ENCODE data around the gene PES1.

The PES1 gene

DNA sequence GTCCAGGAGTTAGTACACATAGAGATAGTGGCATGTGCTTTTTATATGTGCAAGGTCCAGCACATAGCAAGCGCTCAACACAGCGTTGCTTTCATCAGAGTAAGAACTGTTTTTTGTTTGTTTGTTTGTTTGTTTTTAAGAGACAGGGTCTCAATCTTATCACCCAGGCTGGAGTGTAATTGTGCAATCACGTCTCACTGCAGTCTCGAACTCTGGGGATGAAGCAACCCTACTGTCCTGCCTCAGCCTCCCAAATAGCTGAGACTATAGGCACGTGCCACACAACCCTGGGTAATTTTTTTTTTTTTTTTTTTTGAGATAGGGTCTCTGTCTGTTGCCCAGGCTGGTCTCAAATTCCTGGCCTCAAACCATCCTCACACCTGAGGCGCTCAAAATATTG is 26.1 kb upstream of the PES1 start:
- Mint-ChIP-seq H3K27me3 (peaks cover 11% of the 10 kb centered on the region), H3K4me1 (no peaks in the 10 kb centered on the region), H3K27ac (no peak overlapping the region), H3K36me3 (no peaks in the 10 kb centered on the region), H3K4me3 (no peak overlapping the region), H3K9me3 (no peaks in the 10 kb centered on the region)
- ATAC-seq (ENCODE audit: low read depth) = no peak
- DNase-seq (ENCODE audit: low spot score in 2 of 2) = no peak

DNA sequence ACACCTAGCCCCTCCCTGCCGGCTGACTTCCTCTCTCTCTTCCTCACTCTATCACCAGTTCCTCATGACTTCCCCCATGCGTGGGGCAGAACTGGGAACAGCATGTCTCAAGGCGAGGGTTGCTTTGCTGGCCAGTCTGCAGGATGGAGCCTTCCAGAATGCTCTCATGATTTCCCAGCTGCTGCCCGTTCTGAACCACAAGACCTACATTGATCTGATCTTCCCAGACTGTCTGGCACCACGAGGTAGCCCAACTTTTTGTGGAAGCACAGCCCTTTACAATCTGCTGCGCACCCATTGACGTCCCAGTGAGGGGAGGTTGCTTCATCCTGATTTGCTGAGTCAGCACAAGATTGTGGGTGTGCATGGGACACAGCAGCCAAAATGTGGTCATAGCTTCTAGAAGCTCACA is 23.8 kb upstream of the PES1 start:
- no peak overlapping the region for H3K27ac Mint-ChIP-seq
- DNase-seq (ENCODE audit: low spot score in 2 of 2) (no peak), ATAC-seq (ENCODE audit: low read depth) (no peak)
- no peak overlapping the region for H3K4me3 Mint-ChIP-seq
- no peaks in the 10 kb centered on the region for H3K36me3 Mint-ChIP-seq
- H3K4me1 Mint-ChIP-seq = no peaks in the 10 kb centered on the region
- H3K9me3 Mint-ChIP-seq = no peaks in the 10 kb centered on the region
- H3K27me3 Mint-ChIP-seq = peaks cover 9% of the 10 kb centered on the region

GRCh38 chr22:30614879-30615278 is 23.2 kb upstream of the PES1 start:
- ATAC-seq (ENCODE audit: low read depth) (no peak), DNase-seq (ENCODE audit: low spot score in 2 of 2) (no peak)
- no peaks in the 10 kb centered on the region for H3K9me3 Mint-ChIP-seq
- H3K36me3 Mint-ChIP-seq = no peaks in the 10 kb centered on the region
- H3K4me3 Mint-ChIP-seq = no peak overlapping the region
- no peaks in the 10 kb centered on the region for H3K4me1 Mint-ChIP-seq
- peaks cover 9% of the 10 kb centered on the region for H3K27me3 Mint-ChIP-seq
- no peak overlapping the region for H3K27ac Mint-ChIP-seq

DNA sequence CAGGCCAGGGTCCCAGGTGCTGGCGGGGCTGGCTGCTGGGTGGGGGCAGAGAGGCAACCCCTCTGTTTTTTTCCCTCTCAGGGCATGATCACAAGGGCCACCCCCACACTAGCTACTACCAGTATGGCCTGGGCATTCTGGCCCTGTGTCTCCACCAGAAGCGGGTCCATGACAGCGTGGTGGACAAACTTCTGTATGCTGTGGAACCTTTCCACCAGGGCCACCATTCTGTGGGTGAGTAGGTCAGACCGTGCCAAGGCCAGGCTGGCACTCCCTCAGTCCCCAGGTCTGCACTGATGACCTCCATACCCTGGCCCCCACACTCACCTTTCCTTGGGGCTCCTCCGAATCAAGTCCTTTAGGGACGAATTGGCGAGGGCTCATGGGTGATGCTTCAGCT is 22.6 kb upstream of the PES1 start:
- Mint-ChIP-seq H3K4me1 (peaks cover 3% of the 10 kb centered on the region), H3K4me3 (no peak overlapping the region), H3K36me3 (no peaks in the 10 kb centered on the region), H3K27ac (no peak overlapping the region), H3K9me3 (no peaks in the 10 kb centered on the region), H3K27me3 (peaks cover 9% of the 10 kb centered on the region)
- ATAC-seq (ENCODE audit: low read depth) (no peak), DNase-seq (ENCODE audit: low spot score in 2 of 2) (no peak)

DNA sequence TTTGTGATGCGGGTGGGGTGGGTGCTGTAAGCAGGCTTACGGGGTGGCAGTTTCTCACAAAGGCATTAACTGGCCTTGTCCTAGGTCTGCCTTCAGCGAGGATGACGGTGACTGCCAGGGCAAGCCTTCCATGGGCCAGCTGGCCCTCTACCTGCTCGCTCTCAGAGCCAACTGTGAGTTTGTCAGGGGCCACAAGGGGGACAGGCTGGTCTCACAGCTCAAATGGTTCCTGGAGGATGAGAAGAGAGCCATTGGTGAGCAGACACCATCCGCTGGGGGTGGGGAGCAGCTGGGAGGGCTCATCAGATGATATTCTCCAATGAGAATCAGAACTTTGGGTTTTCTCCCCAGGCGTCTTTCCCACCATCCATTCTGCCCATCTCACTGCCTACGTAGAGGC is 21.1 kb upstream of the PES1 start:
- H3K27ac Mint-ChIP-seq = no peak overlapping the region
- peaks cover 9% of the 10 kb centered on the region for H3K27me3 Mint-ChIP-seq
- DNase-seq (ENCODE audit: low spot score in 2 of 2) (no peak), ATAC-seq (ENCODE audit: low read depth) (no peak)
- H3K9me3 Mint-ChIP-seq = no peaks in the 10 kb centered on the region
- H3K4me1 Mint-ChIP-seq = peaks cover 8% of the 10 kb centered on the region
- no peaks in the 10 kb centered on the region for H3K36me3 Mint-ChIP-seq
- H3K4me3 Mint-ChIP-seq = no peak overlapping the region

DNA sequence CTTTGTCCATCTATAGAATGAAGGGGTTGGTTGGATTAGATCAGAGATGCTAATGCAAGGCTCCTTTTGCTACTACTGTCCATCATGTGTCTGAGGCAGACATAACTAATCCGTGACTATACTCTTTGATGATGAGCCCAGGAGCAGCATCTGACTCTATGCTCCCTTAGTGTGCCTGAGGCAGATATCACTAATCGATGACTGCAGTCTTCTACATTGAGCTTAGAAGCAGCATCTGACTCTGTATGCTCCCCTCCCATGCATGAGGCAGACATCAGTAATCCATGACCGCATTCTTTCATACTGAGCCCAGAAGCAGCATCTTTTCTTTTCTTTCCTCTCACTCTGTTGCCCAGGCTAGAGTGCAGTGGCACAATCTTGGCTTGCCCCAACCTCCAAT is 19.5 kb upstream of the PES1 start:
- Mint-ChIP-seq H3K27ac (no peak overlapping the region), H3K9me3 (no peaks in the 10 kb centered on the region), H3K4me3 (no peak overlapping the region), H3K4me1 (peaks cover 18% of the 10 kb centered on the region), H3K27me3 (peaks cover 4% of the 10 kb centered on the region), H3K36me3 (no peaks in the 10 kb centered on the region)
- DNase-seq (ENCODE audit: low spot score in 2 of 2) = no peak
- ATAC-seq (ENCODE audit: low read depth) = no peak

GRCh38 chr22:30610299-30610698 is 18.6 kb upstream of the PES1 start:
- Mint-ChIP-seq H3K4me3 (no peak overlapping the region), H3K27me3 (peaks cover 4% of the 10 kb centered on the region), H3K36me3 (no peaks in the 10 kb centered on the region), H3K27ac (no peak overlapping the region), H3K9me3 (no peaks in the 10 kb centered on the region), H3K4me1 (peaks cover 23% of the 10 kb centered on the region)
- ATAC-seq (ENCODE audit: low read depth) = no peak
- DNase-seq (ENCODE audit: low spot score in 2 of 2) = no peak

- no peak for DNase-seq (ENCODE audit: low spot score in 2 of 2)
These were observed 17.8 kb upstream of the PES1 start for GRCh38 chr22:30609260-30610185.

DNA sequence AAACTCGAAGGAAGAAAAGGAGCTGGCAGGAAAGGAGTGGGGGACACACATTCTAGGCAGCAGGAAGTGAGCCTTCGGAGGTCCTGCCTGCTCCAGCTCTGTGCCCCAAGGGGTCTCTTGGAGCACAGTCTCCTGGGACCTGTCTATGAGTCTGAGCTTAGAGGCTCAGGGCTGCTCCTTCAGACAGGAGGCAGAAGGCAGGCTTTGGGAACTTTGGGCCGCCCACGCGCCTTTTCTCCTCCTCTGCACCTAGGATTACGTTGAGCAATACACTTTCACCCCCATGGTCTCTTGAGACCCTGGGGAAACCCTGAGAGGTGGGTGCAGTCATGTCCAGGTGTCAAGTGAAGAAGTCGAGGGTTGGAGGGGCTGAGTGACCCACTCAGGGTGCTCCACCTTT is 16.2 kb upstream of the PES1 start:
- Mint-ChIP-seq H3K4me3 (no peak overlapping the region), H3K36me3 (no peaks in the 10 kb centered on the region), H3K9me3 (no peaks in the 10 kb centered on the region), H3K27ac (no peak overlapping the region), H3K4me1 (peaks cover 23% of the 10 kb centered on the region), H3K27me3 (no peaks in the 10 kb centered on the region)
- DNase-seq (ENCODE audit: low spot score in 2 of 2) (no peak), ATAC-seq (ENCODE audit: low read depth) (no peak)

More at GRCh38 chr22:30609260-30610185, 17.8 kb upstream of the PES1 start:
- peak; percentile 25 for ATAC-seq (ENCODE audit: low read depth)
- no peak overlapping the region for H3K27ac Mint-ChIP-seq
- H3K4me1 Mint-ChIP-seq = peaks cover 23% of the 10 kb centered on the region
- peaks cover 4% of the 10 kb centered on the region for H3K27me3 Mint-ChIP-seq
- no peak overlapping the region for H3K4me3 Mint-ChIP-seq
- no peaks in the 10 kb centered on the region for H3K9me3 Mint-ChIP-seq
- H3K36me3 Mint-ChIP-seq = no peaks in the 10 kb centered on the region

DNA sequence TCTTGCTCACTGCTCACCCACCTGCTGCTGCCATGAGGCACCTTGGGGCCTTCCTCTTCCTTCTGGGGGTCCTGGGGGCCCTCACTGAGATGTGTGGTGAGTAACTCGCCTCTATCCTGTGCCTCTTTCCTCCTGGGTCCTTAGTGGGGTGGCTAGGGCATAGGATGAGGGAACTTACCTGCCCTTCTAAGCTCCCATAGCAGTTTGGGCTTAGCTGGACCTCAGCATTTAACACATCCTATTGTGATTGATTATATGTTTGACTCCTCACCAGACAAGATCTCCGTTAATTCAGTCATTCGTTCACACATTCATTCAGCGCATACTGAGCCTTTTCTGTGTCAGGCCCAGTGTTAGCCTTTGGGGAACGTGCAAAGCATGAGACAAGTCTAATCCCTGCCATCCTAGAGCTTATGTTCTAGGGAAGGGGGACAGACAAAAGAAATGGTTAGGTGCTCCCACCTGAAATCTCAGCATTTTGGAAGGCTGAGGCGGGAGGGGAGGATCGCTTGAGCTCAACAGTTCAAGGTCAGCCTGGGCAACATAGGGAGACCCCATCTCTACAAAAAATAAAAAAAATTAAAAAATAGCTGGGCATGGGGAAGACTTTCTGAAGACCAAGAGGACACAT is 15.7 kb upstream of the PES1 start:
- no peaks in the 10 kb centered on the region for H3K9me3 Mint-ChIP-seq
- peaks cover 23% of the 10 kb centered on the region for H3K4me1 Mint-ChIP-seq
- ATAC-seq (ENCODE audit: low read depth) = no peak
- H3K27ac Mint-ChIP-seq = peak overlapping the region; percentile 82
- peak overlapping the region; percentile 99 for H3K4me3 Mint-ChIP-seq
- H3K36me3 Mint-ChIP-seq = no peaks in the 10 kb centered on the region
- DNase-seq (ENCODE audit: low spot score in 2 of 2) = no peak
- no peaks in the 10 kb centered on the region for H3K27me3 Mint-ChIP-seq

DNA sequence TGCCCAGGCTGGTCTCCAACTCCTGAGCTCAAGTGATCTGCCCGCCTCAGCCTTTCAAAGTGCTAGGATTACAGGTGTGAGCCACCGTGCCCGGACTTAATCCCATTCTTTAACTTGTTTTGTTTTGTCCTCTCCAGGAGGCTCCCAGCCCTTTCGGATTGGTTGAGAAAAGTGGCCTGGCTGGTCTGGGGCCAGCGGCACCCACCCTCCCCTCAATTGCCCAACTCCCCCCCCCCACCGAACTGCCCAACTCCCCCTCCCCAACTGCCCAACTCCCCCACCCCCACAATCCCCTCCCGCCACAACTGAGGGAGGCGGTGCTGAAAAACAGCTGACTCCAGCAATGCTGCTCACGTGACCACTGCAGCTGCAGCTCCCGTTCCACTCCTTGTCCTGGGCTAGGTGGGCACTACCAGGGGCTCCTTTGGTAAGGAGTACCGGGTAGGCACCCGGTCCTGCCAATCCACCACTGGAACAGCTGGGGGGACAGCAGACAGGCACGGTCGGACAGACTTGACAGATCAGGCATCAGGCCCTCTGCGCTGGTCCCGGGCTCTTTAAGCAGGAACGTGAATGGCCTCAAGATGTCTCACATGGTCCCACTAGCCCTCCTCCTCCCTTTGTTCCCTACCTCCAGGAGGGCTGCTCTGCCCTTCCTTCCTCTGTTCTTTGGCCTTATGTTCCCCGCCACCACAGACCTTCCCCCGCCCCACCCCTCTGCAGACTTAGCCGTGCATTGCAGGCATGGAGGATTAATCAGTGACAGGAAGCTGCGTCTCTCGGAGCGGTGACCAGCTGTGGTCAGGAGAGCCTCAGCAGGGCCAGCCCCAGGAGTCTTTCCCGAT is 15.0 kb upstream of the PES1 start, which contains the start of gene TCN2:
Gene TCN2, plus strand, starts transcription at position 720 of the 845 bp plus-strand sequence. CDS start 158 bp downstream, outside the sequence.
- DNase-seq (ENCODE audit: low spot score in 2 of 2) (peak; percentile 11 to 19), ATAC-seq (ENCODE audit: low read depth) (peak; percentile 50)
- Mint-ChIP-seq H3K9me3 (no peaks in the 10 kb centered on the region), H3K4me3 (peak within 1 kb of the TSS; percentile 99), H3K36me3 (no peaks in the 10 kb centered on the region), H3K27me3 (no peaks in the 10 kb centered on the region), H3K4me1 (peaks cover 25% of the 10 kb centered on the region), H3K27ac (peak within 1 kb of the TSS; percentile 82)

DNA sequence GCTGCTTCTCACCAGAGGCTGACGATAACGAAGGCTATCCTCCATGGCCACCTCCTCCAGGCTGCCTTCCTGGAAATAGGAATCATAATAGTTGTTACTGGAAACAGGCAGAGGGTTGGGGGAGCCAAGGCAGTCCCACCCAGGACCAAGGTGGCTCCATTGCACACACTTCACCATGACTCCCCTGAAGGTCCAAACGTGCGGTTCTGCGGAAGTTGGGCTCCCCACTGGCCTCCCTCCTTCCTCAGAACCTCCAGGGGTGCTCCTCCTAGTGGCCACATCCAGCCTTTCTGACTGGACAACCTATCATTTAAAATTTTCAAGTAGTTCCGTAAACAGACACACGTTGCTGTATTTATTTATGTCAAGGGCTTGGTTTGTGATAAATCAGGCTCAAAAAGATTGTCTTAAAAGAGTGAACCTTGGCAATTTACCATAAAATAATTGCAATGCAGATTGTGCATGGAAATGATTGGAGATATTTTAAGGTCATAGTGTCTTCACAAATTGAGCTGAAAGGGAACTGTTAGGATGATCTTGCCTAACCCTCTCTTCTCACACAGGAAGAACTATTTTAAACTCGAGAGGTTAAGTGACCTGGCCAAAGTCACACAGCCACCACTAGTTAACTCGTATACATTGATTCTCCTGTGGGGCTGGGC is 13.9 kb upstream of the PES1 start:
- H3K27me3 Mint-ChIP-seq = no peaks in the 10 kb centered on the region
- DNase-seq (ENCODE audit: low spot score in 2 of 2) = peak; percentile 32
- H3K4me3 Mint-ChIP-seq = peak overlapping the region; percentile 66
- H3K4me1 Mint-ChIP-seq = peaks cover 25% of the 10 kb centered on the region
- H3K27ac Mint-ChIP-seq = no peak overlapping the region
- no peaks in the 10 kb centered on the region for H3K36me3 Mint-ChIP-seq
- no peaks in the 10 kb centered on the region for H3K9me3 Mint-ChIP-seq
- peak; percentile 62 for ATAC-seq (ENCODE audit: low read depth)

- H3K27ac Mint-ChIP-seq = no peak overlapping the region
- no peaks in the 10 kb centered on the region for H3K27me3 Mint-ChIP-seq
- ATAC-seq (ENCODE audit: low read depth) (no peak), DNase-seq (ENCODE audit: low spot score in 2 of 2) (no peak)
- no peaks in the 10 kb centered on the region for H3K9me3 Mint-ChIP-seq
- peaks cover 25% of the 10 kb centered on the region for H3K4me1 Mint-ChIP-seq
- no peaks in the 10 kb centered on the region for H3K36me3 Mint-ChIP-seq
- no peak overlapping the region for H3K4me3 Mint-ChIP-seq
These were observed 13.0 kb upstream of the PES1 start for GRCh38 chr22:30604723-30605122.

Data from memory B cell (primary cell).